H1 (cell line): ENCODE results near the gene ADH1C. TPM values are rescaled to one million over a fixed set of nuclear protein-coding genes. Genes with fewer than 3 reads are reported as not detected.

Source experiments
- CTCF ChIA-PET: fragments of 300-600 bp; sonication (Branson Sonifier 250); formaldehyde crosslinking; loops from one replicate; lab custom pipeline; 2021; ENCODE audit not compliant: partially characterized antibody; lab: Charles Lee
- POLR2A ChIA-PET: fragments of 300-600 bp; sonication (Branson Sonifier 250); formaldehyde crosslinking; loops from one replicate; lab custom pipeline; 2021; ENCODE audit warnings: inconsistent platforms; ENCODE audit not compliant: partially characterized antibody; lab: Charles Lee
- DNase-seq, 2 experiments: peaks; one replicate each; pipeline versions ENCODE4 v3.0.0 to v3.0.0-alpha.2; 2010 to 2022; ENCODE audit warnings: low spot score in 2 of 2, low read depth in 1 of 2, mixed read lengths in 1 of 2
- FAIRE-seq: peaks from 2 replicates; lab custom pipeline; 2011; peaks lifted over from hg19 to GRCh38; lab: Jason Lieb, UNC
- H2AFZ ChIP-seq: 2 replicates; pipeline ENCODE4 v1.8.1; 2012; ENCODE audit warnings: low read length, inconsistent platforms
- H2AK5ac ChIP-seq: 2 replicates; pipeline ENCODE4 v1.6.1; 2013; ENCODE audit warnings: low read depth, low read length
- H2BK120ac ChIP-seq: replicated peaks from 2 replicates; pipeline ENCODE3; 2013; ENCODE audit warnings: low read depth, low read length, inconsistent platforms
- H2BK12ac ChIP-seq: 2 replicates; pipeline ENCODE4 v1.6.1; 2013; ENCODE audit warnings: low read depth, low read length
- H2BK15ac ChIP-seq: 2 replicates; pipeline ENCODE4 v1.6.1; 2013; ENCODE audit warnings: low read length
- H2BK20ac ChIP-seq: 2 replicates; pipeline ENCODE4 v1.6.1; 2013; ENCODE audit warnings: low read length
- H2BK5ac ChIP-seq: 2 replicates; pipeline ENCODE4 v1.6.1; 2013; ENCODE audit warnings: low read depth, low read length
- H3K14ac ChIP-seq: 2 replicates; pipeline ENCODE4 v1.6.1; 2013; ENCODE audit warnings: inconsistent platforms; ENCODE audit not compliant: insufficient read length
- H3K18ac ChIP-seq: 2 replicates; pipeline ENCODE4 v1.6.1; 2013; ENCODE audit warnings: low read length; ENCODE audit errors: extremely low read depth
- H3K23ac ChIP-seq: 2 replicates; pipeline ENCODE4 v1.6.1; 2013; ENCODE audit warnings: inconsistent platforms; ENCODE audit not compliant: insufficient read length
- H3K23me2 ChIP-seq: 2 replicates; pipeline ENCODE4 v1.6.1; 2013; ENCODE audit warnings: low read depth, low read length
- H3K27ac ChIP-seq: 2 replicates; pipeline ENCODE4 v1.6.1; 2011; ENCODE audit warnings: low read depth, low read length, inconsistent platforms
- H3K27me3 ChIP-seq, 4 experiments: replicated peaks in 1 of 4; 1 replicate in 1 of 4; 2 replicates in 3 of 4; pipeline versions ENCODE4 v1.6.1 to v1.8.1; 2011 to 2013; ENCODE audit warnings: low read length in 3 of 4, mild to moderate bottlenecking in 3 of 4, inconsistent platforms in 2 of 4, mixed read lengths in 2 of 4, moderate library complexity in 1 of 4; ENCODE audit not compliant: control insufficient read depth in 3 of 4, insufficient read depth in 3 of 4; ENCODE audit errors: extremely low read depth in 1 of 4
- H3K36me3 ChIP-seq, 4 experiments: 2 replicates each; pipeline versions ENCODE4 v1.6.1 to v1.8.1; 2011 to 2013; ENCODE audit warnings: mild to moderate bottlenecking in 4 of 4, low read length in 3 of 4, moderate library complexity in 2 of 4, control low read depth in 1 of 4, inconsistent platforms in 1 of 4; ENCODE audit not compliant: insufficient read depth in 4 of 4, control insufficient read depth in 2 of 4
- H3K4ac ChIP-seq: replicated peaks from 2 replicates; pipeline ENCODE3; 2013; ENCODE audit warnings: low read length, low read depth, mixed read lengths, inconsistent platforms; ENCODE audit not compliant: insufficient read length
- H3K4me1 ChIP-seq, 4 experiments: replicated peaks in 1 of 4; 1 replicate in 1 of 4; 2 replicates in 3 of 4; pipeline versions ENCODE4 v1.6.1 to v1.8.1; 2011 to 2013; ENCODE audit warnings: low read length in 3 of 4, inconsistent platforms in 2 of 4, mixed read lengths in 1 of 4; ENCODE audit not compliant: insufficient read depth in 4 of 4, control insufficient read depth in 3 of 4
- H3K4me2 ChIP-seq, 2 experiments: 2 replicates each; pipeline versions ENCODE4 v1.6.1 to v1.8.1; 2011 to 2013; ENCODE audit warnings: low read depth in 2 of 2, low read length in 2 of 2, control low read depth in 1 of 2, inconsistent platforms in 1 of 2, mild to moderate bottlenecking in 1 of 2; ENCODE audit not compliant: insufficient read depth in 1 of 2
- H3K4me3 ChIP-seq, 4 experiments: fragments of 200-600, 300-600 bp in 1 of 4; sonication (generic), shearing (Covaris generic), sonication (Bioruptor Twin) in 1 of 4; 2 replicates each; pipeline versions ENCODE4 v1.5.1 to v1.8.1; 2011 to 2016; ENCODE audit warnings: low read length in 4 of 4, low read depth in 3 of 4, control low read depth in 2 of 4, inconsistent platforms in 2 of 4, mild to moderate bottlenecking in 2 of 4, mixed read lengths in 1 of 4, moderate library complexity in 1 of 4; ENCODE audit not compliant: insufficient read depth in 2 of 4; ENCODE audit errors: extremely low read depth in 1 of 4
- H3K56ac ChIP-seq: replicated peaks from 2 replicates; pipeline ENCODE3; 2013; ENCODE audit warnings: low read depth, mild to moderate bottlenecking, mixed read lengths, low read length, inconsistent platforms; ENCODE audit not compliant: insufficient read length
- H3K79me1 ChIP-seq: 2 replicates; pipeline ENCODE4 v1.6.1; 2013; ENCODE audit warnings: low read depth, low read length, control low read depth
- H3K79me2 ChIP-seq, 2 experiments: 2 replicates each; pipeline versions ENCODE4 v1.6.1 to v1.8.1; 2012 to 2013; ENCODE audit warnings: low read length in 2 of 2, mild to moderate bottlenecking in 2 of 2, inconsistent platforms in 1 of 2; ENCODE audit not compliant: insufficient read depth in 2 of 2, control insufficient read depth in 1 of 2
- H3K9ac ChIP-seq, 4 experiments: replicated peaks in 1 of 4; 1 replicate in 1 of 4; 2 replicates in 3 of 4; pipeline versions ENCODE4 v1.6.1 to v1.8.1; 2011 to 2013; ENCODE audit warnings: low read depth in 3 of 4, low read length in 3 of 4, control low read depth in 2 of 4, mild to moderate bottlenecking in 2 of 4, moderate library complexity in 2 of 4, inconsistent platforms in 1 of 4; ENCODE audit errors: extremely low read depth in 1 of 4
- H3K9me3 ChIP-seq, 2 experiments: 2 replicates each; pipeline versions ENCODE4 v1.6.1 to v1.8.1; 2012 to 2013; ENCODE audit warnings: mild to moderate bottlenecking in 2 of 2, moderate library complexity in 2 of 2, control low read depth in 1 of 2, inconsistent platforms in 1 of 2, low read depth in 1 of 2, low read length in 1 of 2, mixed read lengths in 1 of 2; ENCODE audit not compliant: insufficient read depth in 2 of 2
- H4K20me1 ChIP-seq, 2 experiments: replicated peaks in 1 of 2; 2 replicates each; pipeline versions ENCODE3 to v1.8.1; 2011 to 2013; ENCODE audit warnings: inconsistent platforms in 2 of 2, low read length in 2 of 2, mild to moderate bottlenecking in 1 of 2; ENCODE audit not compliant: insufficient read depth in 2 of 2, control insufficient read depth in 1 of 2
- H4K5ac ChIP-seq: 2 replicates; pipeline ENCODE4 v1.6.1; 2013; ENCODE audit warnings: low read length, low read depth, mixed read lengths, inconsistent platforms; ENCODE audit not compliant: insufficient read length
- H4K8ac ChIP-seq: 2 replicates; pipeline ENCODE4 v1.8.0; 2013; ENCODE audit warnings: mild to moderate bottlenecking, moderate library complexity, low read length, inconsistent platforms; ENCODE audit not compliant: insufficient read depth; ENCODE audit errors: extremely low read depth
- H4K91ac ChIP-seq: replicated peaks from 2 replicates; pipeline ENCODE3; 2013; ENCODE audit warnings: low read length, mixed read lengths, inconsistent platforms; ENCODE audit not compliant: insufficient read length
- KDM1A ChIP-seq: fragments of 200-600, 300-600 bp; sonication (generic); IDR thresholded peaks from 2 replicates; pipeline ENCODE4 v1.7.1; 2016; ENCODE audit warnings: mild to moderate bottlenecking, low read length, borderline replicate concordance
- RAD21 ChIP-seq, 2 experiments: IDR thresholded peaks in 1 of 2; conservative IDR thresholded peaks in 1 of 2; 2 replicates each; pipeline ENCODE4 v1.6.1; 2011; ENCODE audit warnings: low read depth in 2 of 2, low read length in 2 of 2, improper control_type of control experiment in 1 of 2, inconsistent platforms in 1 of 2, mild to moderate bottlenecking in 1 of 2, moderate library complexity in 1 of 2
- SIN3A ChIP-seq, 2 experiments: IDR thresholded peaks in 1 of 2; conservative IDR thresholded peaks in 1 of 2; 2 replicates each; pipeline ENCODE4 v1.6.1; 2011 to 2012; ENCODE audit warnings: low read length in 2 of 2, improper control_type of control experiment in 1 of 2, low read depth in 1 of 2, mild to moderate bottlenecking in 1 of 2
- TAF7 ChIP-seq: optimal IDR thresholded peaks from 2 replicates; pipeline ENCODE3; 2011; ENCODE audit warnings: low read depth, mild to moderate bottlenecking, inconsistent platforms, low read length, moderate library complexity, borderline replicate concordance
- WGBS, 2 experiments: shearing (Covaris generic) in 1 of 2; methylation state at CpG; one replicate each; pipeline versions ENCODE4 v1.1.6 to v1.1.7; 2013 to 2015; ENCODE audit warnings: low lambda C conversion rate in 2 of 2, mixed read lengths in 2 of 2, inconsistent platforms in 1 of 2, low coverage in 1 of 2, missing lambda C conversion rate in 1 of 2; ENCODE audit not compliant: insufficient replicate concordance in 2 of 2, insufficient coverage in 1 of 2, insufficient read length in 1 of 2; ENCODE audit errors: extremely low coverage in 1 of 2, missing lambda C conversion rate in 1 of 2; 5-methylcytosine and 5-hydroxymethylcytosine counted together
- polyA plus RNA-seq, 7 experiments: library from polyadenylated mRNA; depleted of rRNA in 3 of 7; stranded (reverse) in 5 of 7; unstranded in 2 of 7; fragments of >200 nt in 5 of 7; fragments of 200-250 nt in 2 of 7; gene quantifications; 1 replicate in 5 of 7; 2 replicates in 1 of 7; 4 replicates in 1 of 7; pipeline versions ENCODE4 v1.2.1 to v1.2.3, GENCODE V29; 2011 to 2013; ENCODE audit warnings: missing spikeins in 2 of 7, mixed read lengths in 2 of 7
- total RNA-seq: library from RNA; stranded (reverse); fragmentation: NEBNext Ultra II Directional; extraction: Animal tissue kit (Norgen Biotek cat#: 25700); gene quantifications from 2 replicates; pipeline ENCODE4 v1.2.1, GENCODE V29; 2021

Gene ADH1C
- total and polyA plus RNA-seq, 2 of the 8 experiments (the other 6 are each of a cell fraction or from before 2014, with no cell fraction given): not detected

- Histone ChIP-seq H3K4me3 (no peak overlapping the region), H2BK15ac (no peak overlapping the region), H3K18ac (no peak overlapping the region), H4K91ac (no peak overlapping the region), H3K36me3 (no peaks in the 10 kb centered on the region), H3K9me3 (no peaks in the 10 kb centered on the region), H3K56ac (no peak overlapping the region), H3K23ac (no peak overlapping the region), H3K79me2 (no peaks in the 10 kb centered on the region), H3K14ac (no peak overlapping the region), H4K20me1 (no peaks in the 10 kb centered on the region), H3K23me2 (no peaks in the 10 kb centered on the region; the same call in 1 of the 2 replicates), H3K27me3 (no peaks in the 10 kb centered on the region), H2BK120ac (no peak overlapping the region), H2BK20ac (no peak overlapping the region), H4K5ac (no peak overlapping the region), H3K4me2 (no peak overlapping the region), H2BK5ac (no peak overlapping the region), H2BK12ac (no peak overlapping the region), H2AFZ (no peak overlapping the region), H3K79me1 (no peaks in the 10 kb centered on the region), H3K27ac (no peak overlapping the region), H2AK5ac (no peak overlapping the region), H4K8ac (no peak overlapping the region), H3K4ac (no peak overlapping the region), H3K9ac (no peak overlapping the region), H3K4me1 (no peaks in the 10 kb centered on the region)
- ChIA-PET POLR2A (no interaction called here), CTCF (no interaction called here)
- no peak for DNase-seq
- no peak for FAIRE-seq
- WGBS, 2 experiments: 93% methylated on average over 4 of the region's 4 CpGs; no CpG with 5 or more reads in 1 of the 2 experiments
- TF ChIP-seq TAF7 (no peak), SIN3A (conservative IDR thresholded peaks at IDR 0.05 in 1 of 2, IDR thresholded peaks at IDR 0.05 in 1 of 2; ENCODE audit: low read depth in 1 of 2, low read length in 2 of 2) (no peak), RAD21 (IDR thresholded peaks at IDR 0.05 in 1 of 2, conservative IDR thresholded peaks at IDR 0.05 in 1 of 2; ENCODE audit: low read depth in 2 of 2, low read length in 2 of 2) (no peak), KDM1A (no peak)
Observed at GRCh38 chr4:99300934-99301333, 51.6 kb downstream of the ADH1C start.
